CD4-positive, alpha-beta T cell treated with Interleukin-17A for 1 hour (primary cell): ENCODE measurements around the gene OCA2.
"Not testable (repeated sequence)": the region's sequence is repeated elsewhere in the genome, so short reads cannot be mapped to it uniquely, and the experiment has no call there.

Experiments
- DNase-seq: peaks from one replicate; pipeline ENCODE4 v3.0.0-alpha.2; 2020

OCA2 gene

GRCh38 chr15:27867861-27868260 lies 231.3 kb downstream of the OCA2 start:
- DNase-seq: no peak

- DNase-seq: no peak
Measured at GRCh38 chr15:27866505-27867165, 232.5 kb downstream of the OCA2 start.

GRCh38 chr15:27865926-27866325 lies 233.2 kb downstream of the OCA2 start:
- no peak for DNase-seq

GRCh38 chr15:27865323-27865922 lies 233.7 kb downstream of the OCA2 start:
- DNase-seq: no peak

GRCh38 chr15:27864719-27865118 lies 234.4 kb downstream of the OCA2 start:
- no peak for DNase-seq

GRCh38 chr15:27864086-27864485 lies 235.0 kb downstream of the OCA2 start:
- no peak for DNase-seq

GRCh38 chr15:27863000-27863399 lies 236.1 kb downstream of the OCA2 start:
- no peak for DNase-seq

- DNase-seq: no peak
Measured at GRCh38 chr15:27861171-27861570, 237.9 kb downstream of the OCA2 start.

GRCh38 chr15:27855137-27855536 lies 244.0 kb downstream of the OCA2 start:
- no peak for DNase-seq

- DNase-seq: no peak
Measured at GRCh38 chr15:27854601-27855000, 244.5 kb downstream of the OCA2 start.

GRCh38 chr15:27853624-27854455 lies 245.3 kb downstream of the OCA2 start:
- no peak for DNase-seq

- DNase-seq: no peak
Measured at GRCh38 chr15:27851858-27852210, 247.3 kb downstream of the OCA2 start.

GRCh38 chr15:27850981-27851857 lies 247.9 kb downstream of the OCA2 start:
- no peak for DNase-seq

- DNase-seq: no peak
Measured at GRCh38 chr15:27850050-27850449, 249.1 kb downstream of the OCA2 start.

GRCh38 chr15:27848936-27849335 lies 250.2 kb downstream of the OCA2 start:
- DNase-seq: not testable (repeated sequence)

- no peak for DNase-seq
Measured at GRCh38 chr15:27847775-27848710, 251.1 kb downstream of the OCA2 start.

- no peak for DNase-seq
Measured at GRCh38 chr15:27846722-27847395, 252.3 kb downstream of the OCA2 start.

- no peak for DNase-seq
Measured at GRCh38 chr15:27845535-27846369, 253.4 kb downstream of the OCA2 start.

- no peak for DNase-seq
Measured at GRCh38 chr15:27844018-27844666, 255.0 kb downstream of the OCA2 start.

GRCh38 chr15:27843146-27843545 lies 256.0 kb downstream of the OCA2 start:
- DNase-seq: no peak
